Measurements from ENCODE around the gene C1orf21. TPM values are rescaled to one million over a fixed set of nuclear protein-coding genes. Genes with fewer than 3 reads are reported as not detected.

The C1orf21 gene
- total and polyA plus RNA-seq, 2 donors (not counting 3 experiments of a cell fraction or from before 2014, with no cell fraction given) = 0.79 to 8.5 TPM

DNA sequence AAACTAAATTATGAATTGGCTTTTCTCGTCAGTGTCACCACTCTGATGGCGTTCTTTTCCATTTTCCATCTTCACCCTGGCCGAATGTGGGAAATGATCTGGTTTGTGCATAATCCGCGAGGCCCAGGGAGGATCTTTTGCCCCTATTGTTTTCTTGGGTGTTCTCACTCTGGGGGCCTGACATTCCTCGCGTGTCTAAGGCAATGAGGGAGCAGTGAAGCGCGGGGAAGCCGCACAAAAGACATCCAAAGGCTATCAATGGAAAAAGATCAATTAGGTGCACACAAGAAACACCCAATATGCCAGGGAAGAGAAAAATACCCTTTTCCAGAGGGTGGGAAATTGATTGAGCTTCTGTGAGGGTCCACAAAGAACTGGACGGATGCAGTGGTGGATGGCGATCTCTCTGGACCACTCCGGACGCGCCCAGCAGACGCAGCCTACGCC, 941 bp upstream of the C1orf21 start:
- Histone ChIP-seq H3K27me3 (ENCODE audit: control insufficient read depth in 2 of 2, insufficient read depth in 2 of 2, low read length in 2 of 2) (peaks cover 10 to 20% of the 10 kb centered on the region in 2 experiments), H3K9ac (replicated peaks; ENCODE audit: extremely low read depth, insufficient read depth, low read length) (peak overlapping the region; percentile 70), H3K9me3 (replicated peaks; ENCODE audit: control insufficient read depth, insufficient read depth, low read length) (no peaks in the 10 kb centered on the region), H3K4me1 (ENCODE audit: control insufficient read depth, extremely low read depth, insufficient read depth, low read length) (peaks cover 15% of the 10 kb centered on the region), H3K4me3 (replicated peaks in 1 of 3; ENCODE audit: insufficient read depth in 1 of 3, low read depth in 1 of 3, low read length in 3 of 3) (peak overlapping the region; percentile 40 to 84 (median 66)), H3K4me2 (ENCODE audit: insufficient read depth, low read length) (peak overlapping the region; percentile 76), H2AFZ (ENCODE audit: low read depth, low read length) (peak overlapping the region; percentile 95), H3K9me1 (replicated peaks; ENCODE audit: control insufficient read depth, extremely low read depth, insufficient read depth, low read length) (no peaks in the 10 kb centered on the region), H3K36me3 (ENCODE audit: control insufficient read depth in 2 of 2, extremely low read depth in 1 of 2, insufficient read depth in 2 of 2, low read length in 2 of 2) (no peaks in the 10 kb centered on the region), H3K79me2 (ENCODE audit: control insufficient read depth, insufficient read depth, low read length) (no peaks in the 10 kb centered on the region), H4K20me1 (replicated peaks; ENCODE audit: control insufficient read depth, extremely low read depth, insufficient read depth, low read length) (no peaks in the 10 kb centered on the region), H3K27ac (ENCODE audit: insufficient read depth, low read depth, low read length) (no peak overlapping the region)
- POLR2A ChIA-PET = no interaction called here
- BruUV-seq (replicated peaks) = TSS peak; percentile 50
- intact Hi-C loops (cut with micrococcal nuclease) = loop anchor here (1.0 to 5.0 kb wide), 7 partner anchors 56 to 311 kb away; no protein-coding TSS in a partner anchor
- DNase-seq (ENCODE audit: low read depth, low spot score) (no peak), FAIRE-seq (no peak)
- dilution Hi-C loops (cut with MboI; ENCODE audit: extremely low pct_ligation_motif_present, low sequenced_read_pairs) = no loop called here
- CTCF ChIA-PET = interaction anchor here (1.3 to 3.0 kb wide), 3 partner anchors 143 to 784 kb away, joined by 3 to 11 read pairs (median 6); no protein-coding TSS in a partner anchor
- TF ChIP-seq JUN (IDR thresholded peaks at IDR 0.05; ENCODE audit: borderline replicate concordance, insufficient read depth, insufficient read length, low read depth) = no peak
- TF ChIP-seq EZH2 (IDR thresholded peaks at IDR 0.05; ENCODE audit: borderline replicate concordance, low read depth, low read length, severe bottlenecking) = no peak

DNA sequence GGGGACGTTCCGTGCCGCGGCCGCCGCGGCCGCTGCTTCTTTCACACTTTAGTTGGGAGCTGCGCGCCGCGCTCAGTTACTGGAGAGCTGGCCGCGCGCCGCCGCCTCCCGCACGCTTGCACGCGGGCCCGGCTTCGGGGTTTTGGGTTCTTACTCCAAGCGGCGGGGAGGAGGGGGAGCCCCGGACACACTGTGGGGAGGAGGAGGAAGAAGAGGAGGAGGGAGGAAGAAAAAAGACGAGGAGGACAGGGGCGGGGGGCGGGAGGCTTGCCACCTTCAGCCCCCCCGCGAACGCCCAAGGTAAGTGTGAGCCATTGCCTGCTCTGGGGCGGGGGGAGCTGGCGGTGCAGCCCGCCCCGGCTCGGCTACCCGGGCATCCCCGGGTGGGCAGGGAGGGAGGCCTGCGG, 243 bp downstream of the C1orf21 start:
- Histone ChIP-seq H2AFZ (ENCODE audit: low read depth, low read length) (peak overlapping the region; percentile 95), H3K27ac (ENCODE audit: insufficient read depth, low read depth, low read length) (no peak overlapping the region), H3K9me3 (replicated peaks; ENCODE audit: control insufficient read depth, insufficient read depth, low read length) (no peaks in the 10 kb centered on the region), H3K27me3 (ENCODE audit: control insufficient read depth in 2 of 2, insufficient read depth in 2 of 2, low read length in 2 of 2) (peaks cover 10 to 20% of the 10 kb centered on the region in 2 experiments), H3K4me1 (ENCODE audit: control insufficient read depth, extremely low read depth, insufficient read depth, low read length) (peaks cover 15% of the 10 kb centered on the region), H3K79me2 (ENCODE audit: control insufficient read depth, insufficient read depth, low read length) (no peaks in the 10 kb centered on the region), H4K20me1 (replicated peaks; ENCODE audit: control insufficient read depth, extremely low read depth, insufficient read depth, low read length) (no peaks in the 10 kb centered on the region), H3K9me1 (replicated peaks; ENCODE audit: control insufficient read depth, extremely low read depth, insufficient read depth, low read length) (no peaks in the 10 kb centered on the region), H3K4me3 (replicated peaks in 1 of 3; ENCODE audit: insufficient read depth in 1 of 3, low read depth in 1 of 3, low read length in 3 of 3) (peak overlapping the region; percentile 40 to 84 (median 66)), H3K9ac (replicated peaks; ENCODE audit: extremely low read depth, insufficient read depth, low read length) (peak overlapping the region; percentile 40), H3K36me3 (ENCODE audit: control insufficient read depth in 2 of 2, extremely low read depth in 1 of 2, insufficient read depth in 2 of 2, low read length in 2 of 2) (no peaks in the 10 kb centered on the region), H3K4me2 (ENCODE audit: insufficient read depth, low read length) (peak overlapping the region; percentile 76)
- intact Hi-C loops (cut with micrococcal nuclease) (loop anchor here (2.0 to 5.0 kb wide), 6 partner anchors 128 to 312 kb away; no protein-coding TSS in a partner anchor), dilution Hi-C loops (cut with MboI; ENCODE audit: extremely low pct_ligation_motif_present, low sequenced_read_pairs) (no loop called here)
- FAIRE-seq (no peak), DNase-seq (ENCODE audit: low read depth, low spot score) (no peak)
- no TSS peak for BruUV-seq (replicated peaks)
- ChIA-PET CTCF (interaction anchor here (0.8 to 3.0 kb wide), 12 partner anchors 12 to 783 kb away, joined by 3 to 11 read pairs (median 4); no protein-coding TSS in a partner anchor), POLR2A (interaction anchor here (0.5 to 0.7 kb wide), 2 partner anchors 24 to 51 kb away, joined by 3 to 9 read pairs; no protein-coding TSS in a partner anchor)
- no peak for TF ChIP-seq POLR2A (IDR thresholded peaks at IDR 0.05; ENCODE audit: low read depth, low read length)
- TF ChIP-seq, protein P1, sequence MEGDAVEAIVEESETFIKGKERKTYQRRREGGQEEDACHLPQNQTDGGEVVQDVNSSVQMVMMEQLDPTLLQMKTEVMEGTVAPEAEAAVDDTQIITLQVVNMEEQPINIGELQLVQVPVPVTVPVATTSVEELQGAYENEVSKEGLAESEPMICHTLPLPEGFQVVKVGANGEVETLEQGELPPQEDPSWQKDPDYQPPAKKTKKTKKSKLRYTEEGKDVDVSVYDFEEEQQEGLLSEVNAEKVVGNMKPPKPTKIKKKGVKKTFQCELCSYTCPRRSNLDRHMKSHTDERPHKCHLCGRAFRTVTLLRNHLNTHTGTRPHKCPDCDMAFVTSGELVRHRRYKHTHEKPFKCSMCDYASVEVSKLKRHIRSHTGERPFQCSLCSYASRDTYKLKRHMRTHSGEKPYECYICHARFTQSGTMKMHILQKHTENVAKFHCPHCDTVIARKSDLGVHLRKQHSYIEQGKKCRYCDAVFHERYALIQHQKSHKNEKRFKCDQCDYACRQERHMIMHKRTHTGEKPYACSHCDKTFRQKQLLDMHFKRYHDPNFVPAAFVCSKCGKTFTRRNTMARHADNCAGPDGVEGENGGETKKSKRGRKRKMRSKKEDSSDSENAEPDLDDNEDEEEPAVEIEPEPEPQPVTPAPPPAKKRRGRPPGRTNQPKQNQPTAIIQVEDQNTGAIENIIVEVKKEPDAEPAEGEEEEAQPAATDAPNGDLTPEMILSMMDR (IDR thresholded peaks at IDR 0.05; ENCODE audit: extremely low read depth in 1 of 2, insufficient read depth in 1 of 2, low read depth in 1 of 2, low read length in 2 of 2) = no peak
- no peak for TF ChIP-seq EZH2 (IDR thresholded peaks at IDR 0.05; ENCODE audit: borderline replicate concordance, low read depth, low read length, severe bottlenecking)
- no peak for TF ChIP-seq POLR2AphosphoS5 (IDR thresholded peaks at IDR 0.05; ENCODE audit: insufficient read depth, low read depth, low read length)
- no peak for TF ChIP-seq GATA2 (IDR thresholded peaks at IDR 0.05; ENCODE audit: insufficient read depth, insufficient read length, low read depth, low read length)
- TF ChIP-seq, protein P2, sequence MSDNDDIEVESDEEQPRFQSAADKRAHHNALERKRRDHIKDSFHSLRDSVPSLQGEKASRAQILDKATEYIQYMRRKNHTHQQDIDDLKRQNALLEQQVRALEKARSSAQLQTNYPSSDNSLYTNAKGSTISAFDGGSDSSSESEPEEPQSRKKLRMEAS (IDR thresholded peaks at IDR 0.05; ENCODE audit: insufficient read depth, insufficient read length) = no peak
- no peak for TF ChIP-seq JUN (IDR thresholded peaks at IDR 0.05; ENCODE audit: borderline replicate concordance, insufficient read depth, insufficient read length, low read depth)
- TF ChIP-seq MYC (IDR thresholded peaks at IDR 0.05; ENCODE audit: low read depth, low read length) = no peak
- no peak for TF ChIP-seq FOS (IDR thresholded peaks at IDR 0.05; ENCODE audit: borderline replicate concordance, insufficient read depth, low read length)
